T-helper 2 cell treated with Interferon-gamma antibody and Interleukin-4, amounts not matched to agents 100 ng/mL and 5 ng/mL, for 36 hours (primary cell): ENCODE results near the gene PLA2R1. TPM values are rescaled to one million over a fixed set of nuclear protein-coding genes. Genes with fewer than 3 reads are reported as not detected.
"Not testable (repeated sequence)": the region's sequence is repeated elsewhere in the genome, so short reads cannot be mapped to it uniquely, and the experiment has no call there.

ENCODE experiments used
- intact Hi-C: fragments of 100-400 bp; cut with micrococcal nuclease; formaldehyde crosslinking; loops from one replicate; pipeline ENCODE4 v1.15.1; 2023
- total RNA-seq: library from RNA; stranded (reverse); gene quantifications from 2 replicates; pipeline ENCODE4 v1.2.3, GENCODE V29; 2022

PLA2R1 gene
- total RNA-seq, 1 donor from 2014 or later, result not detected

GRCh38 chr2:159982842-159983785, 79.3 kb downstream of the PLA2R1 start:
- intact Hi-C loops, result no loop called here

- intact Hi-C loops, result no loop called here
These were observed 80.1 kb downstream of the PLA2R1 start for GRCh38 chr2:159982270-159982669.

- intact Hi-C loops, result no loop called here
These were observed 85.8 kb downstream of the PLA2R1 start for GRCh38 chr2:159976527-159977160.

- intact Hi-C loops, result no loop called here
These were observed 89.1 kb downstream of the PLA2R1 start for GRCh38 chr2:159973325-159973724.

GRCh38 chr2:159971365-159972152, 90.9 kb downstream of the PLA2R1 start:
- intact Hi-C loops, result no loop called here

- intact Hi-C loops, result not testable (repeated sequence)
These were observed 91.9 kb downstream of the PLA2R1 start for GRCh38 chr2:159970548-159970947.

- intact Hi-C loops, result loop anchor here (5.0 kb wide), 1 partner anchor 1066 kb away; no protein-coding TSS in a partner anchor
These were observed 94.0 kb downstream of the PLA2R1 start for GRCh38 chr2:159968279-159968900.

- intact Hi-C loops, result no loop called here
These were observed 98.7 kb downstream of the PLA2R1 start for GRCh38 chr2:159963700-159964099.

GRCh38 chr2:159962513-159962912, 99.9 kb downstream of the PLA2R1 start:
- intact Hi-C loops, result not testable (repeated sequence)

- intact Hi-C loops, result no loop called here
These were observed 101.0 kb downstream of the PLA2R1 start for GRCh38 chr2:159961451-159961850.

GRCh38 chr2:159961037-159961436, 101.4 kb downstream of the PLA2R1 start:
- intact Hi-C loops, result no loop called here

GRCh38 chr2:159960414-159960813, 102.0 kb downstream of the PLA2R1 start:
- intact Hi-C loops, result no loop called here

- intact Hi-C loops, result no loop called here
These were observed 103.3 kb downstream of the PLA2R1 start for GRCh38 chr2:159959136-159959535.

GRCh38 chr2:159953136-159953823, 109.1 kb downstream of the PLA2R1 start:
- intact Hi-C loops, result no loop called here

- intact Hi-C loops, result no loop called here
These were observed 116.0 kb downstream of the PLA2R1 start for GRCh38 chr2:159946326-159946999.

GRCh38 chr2:159944874-159945273, 117.5 kb downstream of the PLA2R1 start:
- intact Hi-C loops, result no loop called here

- intact Hi-C loops, result no loop called here
These were observed 120.3 kb downstream of the PLA2R1 start for GRCh38 chr2:159942146-159942545.

GRCh38 chr2:159941729-159942128, 120.7 kb downstream of the PLA2R1 start:
- intact Hi-C loops, result no loop called here

GRCh38 chr2:159939946-159940345, 122.5 kb downstream of the PLA2R1 start:
- intact Hi-C loops, result no loop called here

GRCh38 chr2:159938395-159938794, 124.0 kb downstream of the PLA2R1 start:
- intact Hi-C loops, result no loop called here
